Measurements from ENCODE around the gene ESYT2. TPM values are rescaled to one million over a fixed set of nuclear protein-coding genes. Genes with fewer than 3 reads are reported as not detected.

The ESYT2 gene
- total RNA-seq, 1 experiment from 2014 or later: 39.0 TPM

GRCh38 chr7:158812684-158813083 lies 16.6 kb downstream of the ESYT2 start:
- no peak for DNase-seq
- Histone ChIP-seq H3K56ac (ENCODE audit: insufficient read length, low read depth, low read length) (no peak overlapping the region), H2BK5ac (ENCODE audit: insufficient read length, low read length) (no peak overlapping the region), H2BK12ac (ENCODE audit: insufficient read length, low read depth, low read length) (no peak overlapping the region), H4K91ac (ENCODE audit: insufficient read length, low read depth, low read length) (no peak overlapping the region), H3K79me2 (ENCODE audit: insufficient read depth, low read length) (peaks cover 17% of the 10 kb centered on the region; the same call in 1 of the 2 replicates), H3K14ac (ENCODE audit: insufficient read depth, low read length) (no peak overlapping the region), H3K27me3 (ENCODE audit: insufficient read depth, low read length) (no peaks in the 10 kb centered on the region), H4K20me1 (ENCODE audit: control insufficient read depth, insufficient read depth, insufficient read length) (no peaks in the 10 kb centered on the region), H2AK5ac (ENCODE audit: insufficient read length, low read length) (no peak overlapping the region), H3K4ac (ENCODE audit: low read depth, low read length) (no peak overlapping the region), H3K4me2 (ENCODE audit: insufficient read depth, insufficient read length, low read length) (no peak overlapping the region), H4K8ac (replicated peaks; ENCODE audit: insufficient read length, low read depth, low read length) (no peak overlapping the region), H3K9me3 (ENCODE audit: control insufficient read depth, low read depth, low read length) (no peaks in the 10 kb centered on the region), H4K5ac (ENCODE audit: insufficient read length, low read depth, low read length) (no peak overlapping the region), H3K9ac (ENCODE audit: extremely low read depth, insufficient read length, low read length) (no peak overlapping the region), H2BK20ac (ENCODE audit: low read depth, low read length, poor library complexity, severe bottlenecking) (no peak overlapping the region), H2BK15ac (ENCODE audit: low read depth, low read length) (no peak overlapping the region), H3K23ac (ENCODE audit: insufficient read length, low read depth, low read length) (no peak overlapping the region), H3K4me1 (ENCODE audit: insufficient read depth, low read length) (peaks cover 8% of the 10 kb centered on the region), H2BK120ac (ENCODE audit: low read depth, low read length, poor library complexity, severe bottlenecking) (no peak overlapping the region), H3K23me2 (ENCODE audit: insufficient read length, low read depth, low read length, poor library complexity, severe bottlenecking) (no peaks in the 10 kb centered on the region), H3T11ph (ENCODE audit: low read length) (no peak overlapping the region), H3K27ac (ENCODE audit: insufficient read length, low read depth, low read length) (no peak overlapping the region), H3K79me1 (ENCODE audit: insufficient read depth, low read depth, low read length, poor library complexity, severe bottlenecking) (peaks cover 4% of the 10 kb centered on the region), H3K18ac (ENCODE audit: insufficient read length, low read depth, low read length) (no peak overlapping the region), H2AFZ (ENCODE audit: low read length) (no peak overlapping the region)
- H3K9me3 Mint-ChIP-seq: peaks cover 0 to 3% of the 10 kb centered on the region in 2 experiments; a peak in 1 of 5 replicates
- whole genome bisulfite sequencing (ENCODE audit: extremely low coverage, insufficient read length, low lambda C conversion rate): no CpG with 5 or more reads among the region's 5 CpGs
- no peak overlapping the region for H3K4me3 Mint-ChIP-seq
- no peak for TF ChIP-seq CTCF (conservative IDR thresholded peaks at IDR 0.05)
- peaks cover 11 to 30% (median 15%) of the 10 kb centered on the region in 3 experiments for H3K36me3 Mint-ChIP-seq (ENCODE audit: insufficient read depth in 1 of 3, low read depth in 3 of 3)
- H3K27me3 Mint-ChIP-seq (ENCODE audit: low read depth): no peaks in the 10 kb centered on the region
- no peak overlapping the region; a peak in 1 of 7 replicates for H3K27ac Mint-ChIP-seq
- H3K4me1 Mint-ChIP-seq: peaks cover 47 to 50% of the 10 kb centered on the region in 2 experiments
